ENCODE data around the gene SCUBE1.
A peak's percentile ranks its signal among the peaks of the same experiment; 100 is the strongest.

Gene SCUBE1

GRCh38 chr22:43233529-43233928 is 109.6 kb downstream of the SCUBE1 start:
- DNase-seq = no peak
- ATAC-seq (replicated peaks) = no peak
- H3K4me1 Mint-ChIP-seq (ENCODE audit: low read depth in 2 of 2) = peaks cover 4% of the 10 kb centered on the region in 2 donors
- H3K36me3 Mint-ChIP-seq (ENCODE audit: insufficient read depth) = no peaks in the 10 kb centered on the region
- H3K27me3 Mint-ChIP-seq = peaks cover 6 to 35% of the 10 kb centered on the region in 2 donors
- no peak overlapping the region for H3K4me3 Mint-ChIP-seq
- H3K9me3 Mint-ChIP-seq = no peaks in the 10 kb centered on the region
- H3K27ac Mint-ChIP-seq = peak overlapping the region in 1 of 2 donors; percentile 61

GRCh38 chr22:43232445-43232844 is 110.7 kb downstream of the SCUBE1 start:
- H3K4me1 Mint-ChIP-seq (ENCODE audit: low read depth in 2 of 2) = peaks cover 4% of the 10 kb centered on the region in 2 donors
- ATAC-seq (replicated peaks) = no peak
- peak overlapping the region; percentile 35 to 61 for H3K27ac Mint-ChIP-seq
- H3K27me3 Mint-ChIP-seq = peaks cover 6 to 35% of the 10 kb centered on the region in 2 donors
- no peak overlapping the region for H3K4me3 Mint-ChIP-seq
- no peak for DNase-seq
- no peaks in the 10 kb centered on the region for H3K36me3 Mint-ChIP-seq (ENCODE audit: insufficient read depth)
- H3K9me3 Mint-ChIP-seq = no peaks in the 10 kb centered on the region

GRCh38 chr22:43231724-43232034 is 111.5 kb downstream of the SCUBE1 start:
- Mint-ChIP-seq H3K4me3 (no peak overlapping the region), H3K27ac (no peak overlapping the region), H3K27me3 (peaks cover 6 to 41% of the 10 kb centered on the region in 2 donors), H3K4me1 (ENCODE audit: low read depth in 2 of 2) (peaks cover 4% of the 10 kb centered on the region in 2 donors), H3K9me3 (no peaks in the 10 kb centered on the region), H3K36me3 (ENCODE audit: insufficient read depth) (no peaks in the 10 kb centered on the region)
- ATAC-seq (replicated peaks) (no peak), DNase-seq (no peak)

- no peaks in the 10 kb centered on the region for H3K9me3 Mint-ChIP-seq
- ATAC-seq (replicated peaks) (peak; percentile 78), DNase-seq (peak; percentile 61 to 67 (median 66))
- H3K27me3 Mint-ChIP-seq = peaks cover 6 to 45% of the 10 kb centered on the region in 2 donors
- H3K4me1 Mint-ChIP-seq (ENCODE audit: low read depth in 2 of 2) = peaks cover 4% of the 10 kb centered on the region in 2 donors
- H3K4me3 Mint-ChIP-seq = no peak overlapping the region
- H3K36me3 Mint-ChIP-seq (ENCODE audit: insufficient read depth) = no peaks in the 10 kb centered on the region
- peak overlapping the region; percentile 47 to 66 for H3K27ac Mint-ChIP-seq
These were observed 112.0 kb downstream of the SCUBE1 start for GRCh38 chr22:43230971-43231723.

- Mint-ChIP-seq H3K27ac (no peak overlapping the region), H3K9me3 (no peaks in the 10 kb centered on the region), H3K4me1 (ENCODE audit: low read depth in 2 of 2) (peaks cover 4 to 6% of the 10 kb centered on the region in 2 donors), H3K4me3 (no peak overlapping the region), H3K27me3 (peaks cover 6 to 51% of the 10 kb centered on the region in 2 donors), H3K36me3 (ENCODE audit: insufficient read depth) (no peaks in the 10 kb centered on the region)
- DNase-seq (no peak), ATAC-seq (replicated peaks) (no peak)
These were observed 112.6 kb downstream of the SCUBE1 start for GRCh38 chr22:43230571-43230970.

- H3K36me3 Mint-ChIP-seq (ENCODE audit: insufficient read depth) = no peaks in the 10 kb centered on the region
- DNase-seq (no peak), ATAC-seq (replicated peaks) (no peak)
- H3K27me3 Mint-ChIP-seq = peaks cover 6 to 60% of the 10 kb centered on the region in 2 donors
- no peak overlapping the region for H3K27ac Mint-ChIP-seq
- peaks cover 4 to 6% of the 10 kb centered on the region in 2 donors for H3K4me1 Mint-ChIP-seq (ENCODE audit: low read depth in 2 of 2)
- no peak overlapping the region for H3K4me3 Mint-ChIP-seq
- no peaks in the 10 kb centered on the region for H3K9me3 Mint-ChIP-seq
These were observed 114.3 kb downstream of the SCUBE1 start for GRCh38 chr22:43228863-43229262.

GRCh38 chr22:43228330-43228729 is 114.8 kb downstream of the SCUBE1 start:
- Mint-ChIP-seq H3K36me3 (ENCODE audit: insufficient read depth) (no peaks in the 10 kb centered on the region), H3K4me3 (no peak overlapping the region), H3K27me3 (peaks cover 6 to 63% of the 10 kb centered on the region in 2 donors), H3K27ac (no peak overlapping the region), H3K9me3 (no peaks in the 10 kb centered on the region), H3K4me1 (ENCODE audit: low read depth in 2 of 2) (peaks cover 4 to 6% of the 10 kb centered on the region in 2 donors)
- DNase-seq = no peak
- ATAC-seq (replicated peaks) = no peak

GRCh38 chr22:43227239-43227630 is 115.9 kb downstream of the SCUBE1 start:
- Mint-ChIP-seq H3K27ac (peak overlapping the region in 1 of 2 donors; percentile 36), H3K36me3 (ENCODE audit: insufficient read depth) (no peaks in the 10 kb centered on the region), H3K4me3 (no peak overlapping the region), H3K4me1 (ENCODE audit: low read depth in 2 of 2) (peaks cover 4 to 6% of the 10 kb centered on the region in 2 donors), H3K27me3 (peaks cover 6 to 63% of the 10 kb centered on the region in 2 donors), H3K9me3 (no peaks in the 10 kb centered on the region)
- DNase-seq (no peak), ATAC-seq (replicated peaks) (no peak)

GRCh38 chr22:43226377-43227238 is 116.6 kb downstream of the SCUBE1 start:
- Mint-ChIP-seq H3K4me3 (no peak overlapping the region), H3K27me3 (peaks cover 6 to 63% of the 10 kb centered on the region in 2 donors), H3K36me3 (ENCODE audit: insufficient read depth) (no peaks in the 10 kb centered on the region), H3K27ac (peak overlapping the region in 1 of 2 donors; percentile 36), H3K4me1 (ENCODE audit: low read depth in 2 of 2) (peaks cover 4 to 6% of the 10 kb centered on the region in 2 donors), H3K9me3 (no peaks in the 10 kb centered on the region)
- no peak for DNase-seq
- ATAC-seq (replicated peaks) = no peak

- H3K4me3 Mint-ChIP-seq = no peak overlapping the region
- peaks cover 0 to 3% of the 10 kb centered on the region in 2 donors for H3K4me1 Mint-ChIP-seq (ENCODE audit: low read depth in 2 of 2)
- ATAC-seq (replicated peaks) = no peak
- no peak overlapping the region for H3K27ac Mint-ChIP-seq
- peaks cover under 1 to 58% of the 10 kb centered on the region in 2 donors for H3K27me3 Mint-ChIP-seq
- H3K9me3 Mint-ChIP-seq = no peaks in the 10 kb centered on the region
- DNase-seq = no peak
- no peaks in the 10 kb centered on the region for H3K36me3 Mint-ChIP-seq (ENCODE audit: insufficient read depth)
These were observed 117.6 kb downstream of the SCUBE1 start for GRCh38 chr22:43225609-43226008.

GRCh38 chr22:43222987-43223386 is 120.2 kb downstream of the SCUBE1 start:
- Mint-ChIP-seq H3K9me3 (no peaks in the 10 kb centered on the region), H3K4me3 (no peak overlapping the region), H3K27me3 (peaks cover 15 to 60% of the 10 kb centered on the region in 2 donors), H3K27ac (no peak overlapping the region), H3K36me3 (ENCODE audit: insufficient read depth) (no peaks in the 10 kb centered on the region), H3K4me1 (ENCODE audit: low read depth in 2 of 2) (peaks cover 0 to 3% of the 10 kb centered on the region in 2 donors)
- ATAC-seq (replicated peaks) (no peak), DNase-seq (no peak)

GRCh38 chr22:43222262-43222661 is 120.9 kb downstream of the SCUBE1 start:
- Mint-ChIP-seq H3K27me3 (peaks cover 22 to 64% of the 10 kb centered on the region in 2 donors), H3K36me3 (ENCODE audit: insufficient read depth) (no peaks in the 10 kb centered on the region), H3K4me3 (no peak overlapping the region), H3K4me1 (ENCODE audit: low read depth in 2 of 2) (peaks cover 3 to 8% of the 10 kb centered on the region in 2 donors), H3K9me3 (no peaks in the 10 kb centered on the region), H3K27ac (no peak overlapping the region)
- DNase-seq = no peak
- no peak for ATAC-seq (replicated peaks)

- H3K27ac Mint-ChIP-seq = peak overlapping the region in 1 of 2 donors; percentile 3
- no peaks in the 10 kb centered on the region for H3K36me3 Mint-ChIP-seq (ENCODE audit: insufficient read depth)
- no peak overlapping the region for H3K4me3 Mint-ChIP-seq
- ATAC-seq (replicated peaks) (no peak), DNase-seq (no peak)
- peaks cover 5 to 6% of the 10 kb centered on the region in 2 donors for H3K4me1 Mint-ChIP-seq (ENCODE audit: low read depth in 2 of 2)
- H3K9me3 Mint-ChIP-seq = no peaks in the 10 kb centered on the region
- H3K27me3 Mint-ChIP-seq = peaks cover 26 to 60% of the 10 kb centered on the region in 2 donors
These were observed 122.4 kb downstream of the SCUBE1 start for GRCh38 chr22:43220625-43221380.

Measured in effector memory CD8-positive, alpha-beta T cell (primary cell).